ENCODE measurements around the gene IGSF6. TPM values are rescaled to one million over a fixed set of nuclear protein-coding genes. Genes with fewer than 3 reads are reported as not detected.

IGSF6 gene
- total and polyA plus RNA-seq, 9 of the 15 experiments (the other 6 are each of a cell fraction or from before 2014, with no cell fraction given), result 0.07 TPM; not detected in 8

- TF ChIP-seq RAD51 (IDR thresholded peaks at IDR 0.05; ENCODE audit: borderline replicate concordance, low read depth) (0 out of 2 replicates have a peak, but pooled peaks have one; percentile 8), EGR1 (conservative IDR thresholded peaks at IDR 0.05) (peak; percentile 65), GABPB1 (CRISPR knock-in tag; IDR thresholded peaks at IDR 0.05) (peak; percentile 99), POU5F1 (IDR thresholded peaks at IDR 0.05; ENCODE audit: borderline replicate concordance, low read depth, low read length, partially characterized antibody) (no peak), SMAD3 (CRISPR knock-in tag; conservative IDR thresholded peaks at IDR 0.05) (0 out of 2 replicates have a peak, but pooled peaks have one; percentile 26), HNRNPH1 (optimal IDR thresholded peaks at IDR 0.05; ENCODE audit: low read depth, low read length) (no peak), ZFP1 (CRISPR knock-in tag; IDR thresholded peaks at IDR 0.05) (no peak), SUPT5H (IDR thresholded peaks at IDR 0.05) (peak; percentile 96), CLOCK (CRISPR knock-in tag; IDR thresholded peaks at IDR 0.05; ENCODE audit: borderline replicate concordance) (no peak), BCL6 (CRISPR knock-in tag; IDR thresholded peaks at IDR 0.05) (no peak), TCF7L2 (IDR thresholded peaks at IDR 0.05; ENCODE audit: low read depth, low read length) (no peak), SIN3A (IDR thresholded peaks at IDR 0.05; ENCODE audit: borderline replicate concordance in 2 of 2, control insufficient read depth in 1 of 2, low read depth in 2 of 2, low read length in 2 of 2) (peak; percentile 76 to 86; a peak in 3 of 4 replicates), GTF2A2 (tag; IDR thresholded peaks at IDR 0.05) (peak; percentile 55; the same call in 1 of the 2 replicates), BRD4 (IDR thresholded peaks at IDR 0.05) (0 out of 2 replicates have a peak, but pooled peaks have one; percentile 48), ZNF134 (CRISPR knock-in tag; conservative IDR thresholded peaks at IDR 0.05) (no peak), HIVEP1 (CRISPR knock-in tag; IDR thresholded peaks at IDR 0.05) (no peak; the same call in 1 of the 2 replicates), RCOR1 (IDR thresholded peaks at IDR 0.05; ENCODE audit: borderline replicate concordance in 1 of 2, low read depth in 2 of 2, low read length in 2 of 2) (peak in 1 of 2 experiments; percentile 84; a peak in 2 of 4 replicates)
- TF ChIP-seq, protein P1, sequence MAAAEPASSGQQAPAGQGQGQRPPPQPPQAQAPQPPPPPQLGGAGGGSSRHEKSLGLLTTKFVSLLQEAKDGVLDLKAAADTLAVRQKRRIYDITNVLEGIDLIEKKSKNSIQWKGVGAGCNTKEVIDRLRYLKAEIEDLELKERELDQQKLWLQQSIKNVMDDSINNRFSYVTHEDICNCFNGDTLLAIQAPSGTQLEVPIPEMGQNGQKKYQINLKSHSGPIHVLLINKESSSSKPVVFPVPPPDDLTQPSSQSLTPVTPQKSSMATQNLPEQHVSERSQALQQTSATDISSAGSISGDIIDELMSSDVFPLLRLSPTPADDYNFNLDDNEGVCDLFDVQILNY (CRISPR knock-in tag; IDR thresholded peaks at IDR 0.05), result peak; percentile 58; the same call in 1 of the 2 replicates
- TF ChIP-seq, protein P2, sequence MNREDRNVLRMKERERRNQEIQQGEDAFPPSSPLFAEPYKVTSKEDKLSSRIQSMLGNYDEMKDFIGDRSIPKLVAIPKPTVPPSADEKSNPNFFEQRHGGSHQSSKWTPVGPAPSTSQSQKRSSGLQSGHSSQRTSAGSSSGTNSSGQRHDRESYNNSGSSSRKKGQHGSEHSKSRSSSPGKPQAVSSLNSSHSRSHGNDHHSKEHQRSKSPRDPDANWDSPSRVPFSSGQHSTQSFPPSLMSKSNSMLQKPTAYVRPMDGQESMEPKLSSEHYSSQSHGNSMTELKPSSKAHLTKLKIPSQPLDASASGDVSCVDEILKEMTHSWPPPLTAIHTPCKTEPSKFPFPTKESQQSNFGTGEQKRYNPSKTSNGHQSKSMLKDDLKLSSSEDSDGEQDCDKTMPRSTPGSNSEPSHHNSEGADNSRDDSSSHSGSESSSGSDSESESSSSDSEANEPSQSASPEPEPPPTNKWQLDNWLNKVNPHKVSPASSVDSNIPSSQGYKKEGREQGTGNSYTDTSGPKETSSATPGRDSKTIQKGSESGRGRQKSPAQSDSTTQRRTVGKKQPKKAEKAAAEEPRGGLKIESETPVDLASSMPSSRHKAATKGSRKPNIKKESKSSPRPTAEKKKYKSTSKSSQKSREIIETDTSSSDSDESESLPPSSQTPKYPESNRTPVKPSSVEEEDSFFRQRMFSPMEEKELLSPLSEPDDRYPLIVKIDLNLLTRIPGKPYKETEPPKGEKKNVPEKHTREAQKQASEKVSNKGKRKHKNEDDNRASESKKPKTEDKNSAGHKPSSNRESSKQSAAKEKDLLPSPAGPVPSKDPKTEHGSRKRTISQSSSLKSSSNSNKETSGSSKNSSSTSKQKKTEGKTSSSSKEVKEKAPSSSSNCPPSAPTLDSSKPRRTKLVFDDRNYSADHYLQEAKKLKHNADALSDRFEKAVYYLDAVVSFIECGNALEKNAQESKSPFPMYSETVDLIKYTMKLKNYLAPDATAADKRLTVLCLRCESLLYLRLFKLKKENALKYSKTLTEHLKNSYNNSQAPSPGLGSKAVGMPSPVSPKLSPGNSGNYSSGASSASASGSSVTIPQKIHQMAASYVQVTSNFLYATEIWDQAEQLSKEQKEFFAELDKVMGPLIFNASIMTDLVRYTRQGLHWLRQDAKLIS (CRISPR knock-in tag; IDR thresholded peaks at IDR 0.05), result peak; percentile 77; the same call in 1 of the 2 replicates
Measured at GRCh38 chr16:21599122-21600030, 53.0 kb downstream of the IGSF6 start, which contains the start of gene METTL9 (continued).
